K562 (cell line): ENCODE results near the gene IVL. TPM values are rescaled to one million over a fixed set of nuclear protein-coding genes. Genes with fewer than 3 reads are reported as not detected.

Experiments
- ATAC-seq: fragments of 200-7000 bp; cut with Tn5 transposase; 3 replicates; pipeline ENCODE4 v1.9.1; 2020; ENCODE audit warnings: moderate library complexity
- BruUV-seq: library from RNA; stranded (reverse); fragments of 400-500 nt; replicated peaks from 2 replicates; lab custom pipeline; 2021; lab: Mats Ljungman, UMichigan
- CTCF ChIA-PET: fragments of 300-600 bp; formaldehyde crosslinking; extraction: SDS; loops from one replicate; lab custom pipeline; 2021; ENCODE audit warnings: low intra/inter-chr PET ratio; lab: Yijun Ruan, JAX
- POLR2A ChIA-PET: fragments of 300-600, 350-650 bp; sonication (Branson Sonifier 250); formaldehyde crosslinking; extraction: SDS; loops from one replicate; lab custom pipeline; 2021; ENCODE audit warnings: antibody characterized with exemption, inconsistent platforms; lab: Yijun Ruan, JAX
- DNase-seq, 4 experiments: peaks; one replicate each; pipeline versions ENCODE4 v3.0.0 to v3.0.0-alpha.2; 2011 to 2018; ENCODE audit warnings: low spot score in 3 of 4, mixed read lengths in 3 of 4; ENCODE audit errors: extremely low read depth in 1 of 4
- FAIRE-seq: peaks from 2 replicates; lab custom pipeline; 2011; peaks lifted over from hg19 to GRCh38; lab: Jason Lieb, UNC
- H2AFZ ChIP-seq: 2 replicates; pipeline ENCODE4 v1.6.0; 2011; ENCODE audit warnings: low read depth, low read length, control low read depth, inconsistent platforms
- H3K27ac ChIP-seq: fragments of 200-600 bp; 3 replicates; pipeline ENCODE4 v1.8.0; 2011; ENCODE audit warnings: low read depth, mild to moderate bottlenecking, control low read depth, inconsistent platforms, low read length, moderate library complexity, mixed read lengths; ENCODE audit errors: extremely low read depth
- H3K27me3 ChIP-seq, 2 experiments: fragments of 300-600 bp in 1 of 2; 2 replicates in 1 of 2; 3 replicates in 1 of 2; pipeline versions ENCODE4 v1.6.0 to v1.8.0; 2011; ENCODE audit warnings: inconsistent platforms in 2 of 2, low read length in 2 of 2, mild to moderate bottlenecking in 1 of 2, mixed read lengths in 1 of 2, moderate library complexity in 1 of 2; ENCODE audit not compliant: control insufficient read depth in 2 of 2, insufficient read depth in 2 of 2
- H3K36me3 ChIP-seq: fragments of 300-600 bp; 3 replicates; pipeline ENCODE4 v1.8.0; 2011; ENCODE audit warnings: mild to moderate bottlenecking, low read length, inconsistent platforms; ENCODE audit not compliant: control insufficient read depth, insufficient read depth
- H3K4me1 ChIP-seq, 2 experiments: fragments of 200-600 bp in 1 of 2; replicated peaks in 1 of 2; 2 replicates in 1 of 2; 3 replicates in 1 of 2; pipeline versions ENCODE4 v1.5.1 to v1.8.0; 2011; ENCODE audit warnings: inconsistent platforms in 2 of 2, low read length in 2 of 2, mild to moderate bottlenecking in 1 of 2, mixed read lengths in 1 of 2, moderate library complexity in 1 of 2; ENCODE audit not compliant: control insufficient read depth in 2 of 2, insufficient read depth in 2 of 2
- H3K4me2 ChIP-seq: 2 replicates; pipeline ENCODE4 v1.6.1; 2011; ENCODE audit warnings: low read length, control low read depth, inconsistent platforms, mixed read lengths; ENCODE audit not compliant: insufficient read depth
- H3K4me3 ChIP-seq: fragments of 200-600 bp; sonication (generic), shearing (Covaris generic); 2 replicates; pipeline ENCODE4 v1.5.1; 2016; ENCODE audit warnings: control low read depth, inconsistent platforms
- H3K79me2 ChIP-seq: fragments of 200-600 bp; 3 replicates; pipeline ENCODE4 v1.8.0; 2011; ENCODE audit warnings: low read length, inconsistent platforms; ENCODE audit not compliant: control insufficient read depth, insufficient read depth
- H3K9ac ChIP-seq, 2 experiments: 2 replicates each; pipeline versions ENCODE4 v1.6.0 to v1.6.1; 2011; ENCODE audit warnings: low read depth in 2 of 2, low read length in 2 of 2, control low read depth in 1 of 2, inconsistent platforms in 1 of 2, mild to moderate bottlenecking in 1 of 2, mixed read lengths in 1 of 2; ENCODE audit not compliant: insufficient read depth in 1 of 2
- H3K9me1 ChIP-seq: one replicate; pipeline ENCODE4 v1.6.0; 2011; ENCODE audit warnings: inconsistent platforms, mild to moderate bottlenecking, low read length, moderate library complexity; ENCODE audit not compliant: control insufficient read depth, insufficient read depth
- H3K9me3 ChIP-seq: replicated peaks from 2 replicates; pipeline ENCODE4 v1.5.1; 2011; ENCODE audit warnings: low read depth, low read length, inconsistent platforms; ENCODE audit not compliant: control insufficient read depth, insufficient read depth
- H4K20me1 ChIP-seq: replicated peaks from 2 replicates; pipeline ENCODE4 v1.6.1; 2011; ENCODE audit warnings: low read length, inconsistent platforms, mixed read lengths; ENCODE audit not compliant: control insufficient read depth, insufficient read depth
- ATF7 ChIP-seq: fragments of 450-650 bp; IDR thresholded peaks from 2 replicates; pipeline ENCODE4 v1.7.1; 2014; ENCODE audit warnings: mild to moderate bottlenecking, moderate library complexity
- ERF ChIP-seq: fragments of 450-650 bp; formaldehyde crosslinking; IDR thresholded peaks from 2 replicates; pipeline ENCODE4 v1.4.0; 2020; ENCODE audit warnings: mild to moderate bottlenecking, mixed read lengths
- FOXM1 ChIP-seq, 2 experiments: fragments of 450-650 bp in 1 of 2; sonication (generic) in 1 of 2; formaldehyde crosslinking in 1 of 2; IDR thresholded peaks; 2 replicates each; pipeline versions ENCODE4 v1.6.1 to v1.9.0; 2017 to 2022; ENCODE audit warnings: low read depth in 2 of 2, mild to moderate bottlenecking in 2 of 2, missing genetic modification reagents in 1 of 2, moderate library complexity in 1 of 2
- REST ChIP-seq, 2 experiments: fragments of 450-650 bp; formaldehyde crosslinking in 1 of 2; IDR thresholded peaks; 2 replicates each; pipeline versions ENCODE4 v1.4.0 to v1.6.1; 2014 to 2020; ENCODE audit warnings: mild to moderate bottlenecking in 2 of 2, borderline replicate concordance in 1 of 2, low read depth in 1 of 2
- TAF1 ChIP-seq: IDR thresholded peaks from 2 replicates; pipeline ENCODE4 v1.6.1; 2011; ENCODE audit warnings: mild to moderate bottlenecking, low read length, moderate library complexity; ENCODE audit not compliant: insufficient read depth, control insufficient read depth, severe bottlenecking; ENCODE audit errors: extremely low read depth
- TFAM ChIP-seq: fragments of 250-450 bp; sonication (Bioruptor Pico); conservative IDR thresholded peaks from 2 replicates; pipeline ENCODE4 v1.5.0; 2021; ENCODE audit warnings: mild to moderate bottlenecking, moderate library complexity
- THAP7 ChIP-seq: fragments of 250-450 bp; sonication (Bioruptor Pico); IDR thresholded peaks from 2 replicates; pipeline ENCODE4 v1.5.0; 2021
- ZFP36 ChIP-seq: fragments of 150-350 bp; IDR thresholded peaks from 2 replicates; pipeline ENCODE4 v1.6.1; 2018; ENCODE audit warnings: low read length, low read depth; ENCODE audit not compliant: partially characterized antibody
- WGBS: fragments of 100-300 bp; shearing (Covaris generic); methylation state at CpG from one replicate; pipeline ENCODE4 v1.1.6; 2016; ENCODE audit warnings: low coverage, mixed read lengths; ENCODE audit not compliant: insufficient coverage; ENCODE audit errors: missing lambda C conversion rate; 5-methylcytosine and 5-hydroxymethylcytosine counted together
- in situ Hi-C: fragments of 300-500 bp; cut with MboI; formaldehyde crosslinking; loops from 4 replicates; pipeline ENCODE4 v1.15.0; 2018; ENCODE audit warnings: inconsistent platforms, mixed read lengths
- intact Hi-C: fragments of 100-400 bp; cut with micrococcal nuclease; formaldehyde crosslinking; loops from 2 replicates; pipeline ENCODE4 v1.14.2; 2022
- polyA plus RNA-seq, 8 experiments: library from polyadenylated mRNA; depleted of rRNA in 4 of 8; stranded (reverse) in 5 of 8; unstranded in 3 of 8; fragments of >200 nt; fragmentation: Nextera tagmentation in 2 of 8; fragmentation: Illumina TruSeq in 1 of 8; extraction: Ambion mirVana in 2 of 8; extraction: Trizol in 1 of 8; gene quantifications; 2 replicates each; pipeline versions ENCODE4 v1.2.1 to v1.2.3, GENCODE V29; 2011 to 2014; ENCODE audit warnings: inconsistent platforms in 1 of 8, missing spikeins in 1 of 8
- total RNA-seq, 7 experiments: library from RNA; depleted of rRNA in 6 of 7; stranded (reverse); fragments of >200 nt in 6 of 7; fragmentation: Illumina TruSeq in 2 of 7; extraction: Trizol in 2 of 7; gene quantifications; 2 replicates each; pipeline versions ENCODE4 v1.2.1 to v1.2.3, GENCODE V29; 2011 to 2021; ENCODE audit warnings: low replicate concordance in 1 of 7

The IVL gene
- total and polyA plus RNA-seq, 9 of the 15 experiments (the other 6 are each of a cell fraction or from before 2014, with no cell fraction given) = not detected

- ATAC-seq = no peak
- in situ Hi-C loops = loop anchor here (25.0 kb wide), 1 partner anchor 228 kb away; no protein-coding TSS in a partner anchor
- WGBS = 3% methylated on average over 3 of the region's 3 CpGs
Observed at GRCh38 chr1:152959273-152959672, 50.9 kb downstream of the IVL start.

More at GRCh38 chr1:152959273-152959672, 50.9 kb downstream of the IVL start:
- ChIA-PET POLR2A (no interaction called here), CTCF (no interaction called here)
- Histone ChIP-seq H3K9me3 (no peaks in the 10 kb centered on the region), H3K79me2 (no peaks in the 10 kb centered on the region), H2AFZ (no peak overlapping the region), H3K4me1 (no peaks in the 10 kb centered on the region), H3K27me3 (peaks cover 7 to 24% of the 10 kb centered on the region in 2 experiments; a peak in 4 of 5 replicates), H3K4me2 (no peak overlapping the region), H3K36me3 (no peaks in the 10 kb centered on the region), H3K9me1 (no peaks in the 10 kb centered on the region), H3K27ac (no peak overlapping the region), H3K9ac (no peak overlapping the region), H4K20me1 (no peaks in the 10 kb centered on the region), H3K4me3 (no peak overlapping the region)
- intact Hi-C loops = no loop called here
- TF ChIP-seq ZFP36 (no peak), REST (IDR thresholded peaks at IDR 0.05; ENCODE audit: borderline replicate concordance) (no peak), REST (CRISPR knock-in tag; IDR thresholded peaks at IDR 0.05; ENCODE audit: low read depth) (no peak), ERF (CRISPR knock-in tag) (no peak), TAF1 (no peak), TFAM (no peak), THAP7 (CRISPR knock-in tag) (no peak), ATF7 (no peak), FOXM1 (IDR thresholded peaks at IDR 0.05; ENCODE audit: low read depth) (no peak), FOXM1 (CRISPR knock-in tag; IDR thresholded peaks at IDR 0.05; ENCODE audit: low read depth) (no peak)
- FAIRE-seq (no peak), DNase-seq (no peak)
- BruUV-seq = no TSS peak
